HG03378 (cell line): ENCODE data around the gene GPR15LG.

ENCODE experiments used
- ATAC-seq: cut with Tn5 transposase; IDR thresholded peaks from one replicate; pipeline ENCODE4 v1.9.1; 2021; ENCODE audit warnings: mild to moderate bottlenecking, moderate library complexity; ENCODE audit not compliant: unreplicated experiment

The GPR15LG gene

GRCh38 chr10:84214046-84214572 is 40.5 kb downstream of the GPR15LG start:
- ATAC-seq: peak; percentile 13

GRCh38 chr10:84214612-84215235 is 41.1 kb downstream of the GPR15LG start:
- ATAC-seq: peak; percentile 91

GRCh38 chr10:84216834-84217233 is 43.2 kb downstream of the GPR15LG start:
- no peak for ATAC-seq

- no peak for ATAC-seq
Measured at GRCh38 chr10:84217746-84218145, 44.1 kb downstream of the GPR15LG start.

- ATAC-seq: no peak
Measured at GRCh38 chr10:84221916-84222315, 48.3 kb downstream of the GPR15LG start.

GRCh38 chr10:84224411-84225028 is 50.9 kb downstream of the GPR15LG start:
- ATAC-seq: no peak

DNA sequence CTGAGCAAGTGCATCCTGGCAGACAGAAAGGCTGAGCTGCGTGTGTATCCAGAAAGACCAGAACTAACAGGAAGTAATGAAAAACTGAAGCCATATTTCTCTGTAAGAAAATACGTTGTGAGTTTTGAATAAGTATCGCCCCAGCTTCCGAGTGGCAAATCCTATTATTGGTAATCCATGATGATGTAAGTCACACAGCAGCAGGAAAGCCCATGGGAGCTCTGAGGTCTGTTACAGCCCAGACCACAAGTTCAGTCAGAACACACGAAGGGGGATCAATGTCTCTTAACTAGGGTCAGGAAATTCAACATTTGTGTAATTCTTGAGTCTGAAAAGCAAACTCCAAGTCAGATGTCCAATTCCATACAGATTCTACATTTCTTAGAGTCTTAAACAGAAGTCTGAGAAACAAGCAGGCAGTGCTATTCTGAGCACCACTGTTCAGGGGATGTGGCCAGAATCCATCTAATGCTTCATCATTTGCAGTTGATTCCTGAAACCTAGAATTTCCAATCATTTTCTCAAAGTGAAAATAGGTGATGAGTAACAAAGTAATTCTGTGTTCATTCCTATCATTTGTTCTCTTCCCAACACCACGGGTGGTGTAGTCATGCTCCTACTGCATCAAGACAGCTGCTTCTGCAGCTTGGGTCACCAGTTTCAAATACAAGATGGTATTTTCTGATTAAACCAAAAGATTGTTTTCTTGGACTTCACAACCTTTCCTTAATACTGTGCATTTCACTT is 52.0 kb downstream of the GPR15LG start, which contains the start of gene LRIT2:
TSS of gene LRIT2 (minus strand) at position 118 of the 747 bp plus-strand sequence. CDS start at position 94, 24 bp downstream.
- ATAC-seq: no peak

DNA sequence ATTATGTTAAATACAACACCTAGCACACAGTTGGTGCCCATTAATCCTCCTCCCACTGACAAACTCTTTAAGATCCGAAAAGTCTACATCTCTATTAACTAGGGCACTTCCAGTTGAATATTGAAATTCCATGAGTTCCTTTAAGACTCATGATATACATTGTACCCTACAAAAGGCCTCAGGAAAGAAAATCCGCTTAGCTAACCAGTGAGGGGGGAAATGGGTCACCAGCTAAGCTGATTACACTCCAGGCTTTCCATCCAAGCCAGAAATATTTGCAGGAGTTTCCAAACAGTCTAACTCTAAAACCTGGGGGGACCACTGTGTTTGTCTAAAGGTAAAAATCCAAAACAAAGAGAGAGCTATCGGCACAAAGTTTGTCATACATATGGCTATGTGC is 53.0 kb downstream of the GPR15LG start:
- ATAC-seq: no peak

GRCh38 chr10:84227810-84228209 is 54.2 kb downstream of the GPR15LG start:
- no peak for ATAC-seq

DNA sequence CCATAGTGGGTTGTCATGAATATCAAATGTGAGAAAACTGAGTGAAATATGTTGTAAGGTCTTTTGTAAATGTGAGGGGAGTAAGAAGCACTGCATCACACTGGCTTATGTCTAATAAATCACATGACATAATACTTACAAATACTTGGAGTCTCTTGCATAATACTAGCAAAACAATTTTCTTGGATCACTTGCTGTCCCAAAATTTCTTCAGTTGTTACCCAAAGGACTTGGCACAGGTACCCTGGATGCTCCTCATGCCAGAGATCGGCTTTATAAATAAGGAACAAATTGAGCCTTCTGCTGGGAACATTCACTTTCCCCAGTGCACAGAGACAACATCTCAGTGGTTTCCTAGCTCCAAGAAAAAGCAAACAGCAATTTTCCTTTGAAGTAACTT is 56.8 kb downstream of the GPR15LG start:
- no peak for ATAC-seq

GRCh38 chr10:84232376-84232775 is 58.8 kb downstream of the GPR15LG start:
- ATAC-seq: no peak

GRCh38 chr10:84233940-84234339 is 60.3 kb downstream of the GPR15LG start:
- ATAC-seq: no peak

DNA sequence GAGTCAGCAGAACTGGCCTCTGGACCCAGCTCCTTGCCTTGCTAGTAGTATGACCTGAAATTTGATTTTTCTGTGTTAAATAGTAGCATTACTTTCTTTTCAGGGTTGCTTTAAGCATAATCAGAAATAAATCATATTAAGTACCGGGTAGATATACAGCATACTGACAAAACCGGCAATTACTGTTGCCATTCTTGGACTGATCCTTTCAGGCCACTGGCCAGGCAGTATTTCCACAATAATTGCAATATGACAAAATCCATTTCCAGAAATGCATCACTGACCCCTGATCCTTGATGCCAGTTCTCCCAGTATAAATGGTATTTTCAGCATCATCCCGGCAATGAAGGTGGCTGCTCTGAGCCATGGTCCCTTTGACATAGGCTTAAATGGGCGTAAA is 60.9 kb downstream of the GPR15LG start:
- no peak for ATAC-seq
